HEK293T (cell line): Measurements from ENCODE around the gene KMT2B.

ENCODE experiments used
- ARNT ChIP-seq: fragments of 450-650 bp; IDR thresholded peaks from 2 replicates; pipeline ENCODE4 v1.6.1; 2017; ENCODE audit warnings: mild to moderate bottlenecking
- BHLHE40 ChIP-seq: fragments of 450-650 bp; IDR thresholded peaks from 2 replicates; pipeline ENCODE4 v1.6.1; 2016; ENCODE audit warnings: mild to moderate bottlenecking, moderate library complexity, borderline replicate concordance

DNA sequence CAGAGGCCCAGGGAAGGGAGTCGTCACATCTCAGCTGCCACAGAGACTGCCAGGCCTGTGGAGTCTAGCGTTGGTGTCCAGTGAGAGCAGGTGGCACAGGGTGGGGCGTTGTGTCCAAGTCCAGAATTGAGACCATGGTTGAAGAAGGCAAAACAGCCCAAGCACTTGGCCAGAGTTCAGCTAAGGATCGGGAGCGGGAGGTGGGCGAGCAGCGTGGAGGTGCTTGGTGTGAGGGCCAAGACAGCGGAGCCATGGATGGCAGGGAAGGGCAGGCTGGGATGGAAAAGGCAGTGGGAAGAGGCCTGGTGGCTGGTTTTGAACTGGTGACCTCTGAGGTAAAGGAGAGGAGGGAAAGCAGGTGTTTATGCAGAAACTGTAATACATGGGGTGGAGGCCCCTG, 16.5 kb downstream of the KMT2B start:
- TF ChIP-seq BHLHE40: no peak
- TF ChIP-seq ARNT: no peak
